GM23338 (cell line): ENCODE results near the gene DAGLB. TPM values are rescaled to one million over a fixed set of nuclear protein-coding genes. Genes with fewer than 3 reads are reported as not detected.

Experiments
- ATAC-seq: fragments of 200-7000 bp; cut with Tn5 transposase; 3 replicates; pipeline ENCODE4 v1.9.1; 2020
- DNase-seq: peaks from one replicate; pipeline ENCODE4 v3.0.0-alpha.2; 2015; ENCODE audit warnings: low spot score
- H2AFZ ChIP-seq: fragments of 200-600 bp; sonication (generic); 2 replicates; pipeline ENCODE4 v1.8.0; 2016; ENCODE audit warnings: antibody characterized with exemption, mild to moderate bottlenecking, moderate library complexity
- H3F3A ChIP-seq: fragments of 200-600 bp; sonication (generic); replicated peaks from 2 replicates; pipeline ENCODE4 v1.8.0; 2017; ENCODE audit warnings: antibody characterized with exemption, mixed run types, low read depth
- H3K27ac ChIP-seq: fragments of 200-600 bp; sonication (generic); 2 replicates; pipeline ENCODE4 v1.6.1; 2016; ENCODE audit warnings: low read depth
- H3K27me3 ChIP-seq: fragments of 200-600 bp; sonication (generic); 2 replicates; pipeline ENCODE4 v1.8.0; 2016; ENCODE audit warnings: mild to moderate bottlenecking, mixed run types, moderate library complexity; ENCODE audit not compliant: insufficient read depth
- H3K36me3 ChIP-seq: fragments of 200-600 bp; sonication (generic); 2 replicates; pipeline ENCODE4 v1.8.0; 2016; ENCODE audit warnings: mild to moderate bottlenecking; ENCODE audit not compliant: insufficient read depth
- H3K4me1 ChIP-seq: fragments of 200-600 bp; sonication (generic); 2 replicates; pipeline ENCODE4 v1.8.0; 2016; ENCODE audit warnings: mild to moderate bottlenecking, moderate library complexity; ENCODE audit not compliant: insufficient read depth
- H3K4me2 ChIP-seq: fragments of 200-600 bp; sonication (generic); 2 replicates; pipeline ENCODE4 v1.7.1; 2017; ENCODE audit warnings: mixed run types
- H3K4me3 ChIP-seq: fragments of 200-600 bp; sonication (generic); 2 replicates; pipeline ENCODE4 v1.6.1; 2016; ENCODE audit warnings: mixed run types
- H3K79me2 ChIP-seq: fragments of 200-600 bp; sonication (generic); replicated peaks from 2 replicates; pipeline ENCODE4 v1.8.0; 2017; ENCODE audit warnings: mild to moderate bottlenecking; ENCODE audit not compliant: insufficient read depth
- H3K9me2 ChIP-seq: fragments of 200-600 bp; sonication (generic); 2 replicates; pipeline ENCODE4 v1.8.0; 2017; ENCODE audit not compliant: insufficient read depth
- H4K20me1 ChIP-seq: fragments of 200-600 bp; sonication (generic); replicated peaks from 2 replicates; pipeline ENCODE4 v1.8.0; 2017; ENCODE audit warnings: mild to moderate bottlenecking; ENCODE audit not compliant: insufficient read depth
- H3K27ac Mint-ChIP-seq: 2 replicates; pipeline ENCODE4 v1.8.0; 2020; ENCODE audit warnings: inconsistent platforms, mild to moderate bottlenecking, moderate library complexity, mixed read lengths
- H3K27me3 Mint-ChIP-seq: 3 replicates; pipeline ENCODE4 v1.8.0; 2022; ENCODE audit warnings: low read depth, mild to moderate bottlenecking, moderate library complexity, mixed read lengths, inconsistent platforms; ENCODE audit not compliant: insufficient read depth, poor library complexity
- H3K36me3 Mint-ChIP-seq: 3 replicates; pipeline ENCODE4 v1.8.0; 2021; ENCODE audit warnings: low read depth, mild to moderate bottlenecking, inconsistent platforms, moderate library complexity, mixed read lengths
- H3K4me1 Mint-ChIP-seq: 3 replicates; pipeline ENCODE4 v1.8.0; 2020; ENCODE audit warnings: mild to moderate bottlenecking, inconsistent platforms, mixed read lengths
- H3K4me3 Mint-ChIP-seq: 3 replicates; pipeline ENCODE4 v1.8.0; 2021; ENCODE audit warnings: moderate library complexity, mild to moderate bottlenecking, inconsistent platforms, mixed read lengths
- H3K9me3 Mint-ChIP-seq: 3 replicates; pipeline ENCODE4 v1.8.0; 2020; ENCODE audit warnings: moderate library complexity, mild to moderate bottlenecking, inconsistent platforms, mixed read lengths
- CREB1 ChIP-seq: fragments of 250-450 bp; sonication (Bioruptor Pico); IDR thresholded peaks from 2 replicates; pipeline ENCODE4 v1.5.0; 2020; ENCODE audit warnings: low read depth, mild to moderate bottlenecking, moderate library complexity
- EZH2phosphoT487 ChIP-seq: fragments of 200-600 bp; sonication (generic); IDR thresholded peaks from one replicate; pipeline ENCODE4 v1.8.1; 2018; ENCODE audit warnings: antibody characterized with exemption; ENCODE audit not compliant: unreplicated experiment
- JUNB ChIP-seq: IDR thresholded peaks from one replicate; pipeline ENCODE4 v1.6.1; 2016; ENCODE audit warnings: antibody characterized with exemption; ENCODE audit not compliant: unreplicated experiment
- NANOG ChIP-seq: IDR thresholded peaks from 2 replicates; pipeline ENCODE4 v1.6.1; 2016; ENCODE audit warnings: antibody characterized with exemption, borderline replicate concordance
- POLR2AphosphoS5 ChIP-seq: IDR thresholded peaks from 2 replicates; pipeline ENCODE4 v1.6.1; 2016; ENCODE audit warnings: antibody characterized with exemption, low read depth
- ZNF114 ChIP-seq: fragments of 250-450 bp; sonication (Bioruptor Pico); IDR thresholded peaks from 2 replicates; pipeline ENCODE4 v1.5.0; 2020; ENCODE audit warnings: mild to moderate bottlenecking, moderate library complexity
- ZNF331 ChIP-seq: fragments of 250-450 bp; sonication (Bioruptor Pico); IDR thresholded peaks from 2 replicates; pipeline ENCODE4 v1.5.0; 2020; ENCODE audit warnings: low read depth, mild to moderate bottlenecking, moderate library complexity
- polyA plus RNA-seq: library from polyadenylated mRNA; unstranded; fragments of >200 nt; fragmentation: Nextera tagmentation; extraction: Ambion mirVana; gene quantifications from 2 replicates; pipeline ENCODE4 v1.2.1, GENCODE V29; 2016
- total RNA-seq: library from RNA; depleted of rRNA; stranded (reverse); fragments of >200 nt; shearing (Covaris generic); gene quantifications from 2 replicates; pipeline ENCODE4 v1.2.3, GENCODE V29; 2014
- TF ChIP-seq, protein P1 (sequence below), 2 experiments: fragments of 200-600 bp in 1 of 2; sonication (generic) in 1 of 2; conservative IDR thresholded peaks; 2 replicates each; pipeline versions ENCODE4 v1.5.1 to v1.6.1; 2016 to 2017; ENCODE audit warnings: antibody characterized with exemption in 2 of 2, low read depth in 2 of 2, mild to moderate bottlenecking in 2 of 2, moderate library complexity in 1 of 2
- TF ChIP-seq, protein P2 (sequence below): fragments of 250-450 bp; sonication (Bioruptor Pico); IDR thresholded peaks from 2 replicates; pipeline ENCODE4 v1.5.0; 2020; ENCODE audit warnings: mild to moderate bottlenecking, moderate library complexity
- TF ChIP-seq, protein P3 (sequence below): IDR thresholded peaks from 2 replicates; pipeline ENCODE4 v1.6.1; 2016; ENCODE audit warnings: antibody characterized with exemption

DAGLB gene
- total and polyA plus RNA-seq, 2 experiments from 2014 or later: 13.8 to 26.0 TPM

DNA sequence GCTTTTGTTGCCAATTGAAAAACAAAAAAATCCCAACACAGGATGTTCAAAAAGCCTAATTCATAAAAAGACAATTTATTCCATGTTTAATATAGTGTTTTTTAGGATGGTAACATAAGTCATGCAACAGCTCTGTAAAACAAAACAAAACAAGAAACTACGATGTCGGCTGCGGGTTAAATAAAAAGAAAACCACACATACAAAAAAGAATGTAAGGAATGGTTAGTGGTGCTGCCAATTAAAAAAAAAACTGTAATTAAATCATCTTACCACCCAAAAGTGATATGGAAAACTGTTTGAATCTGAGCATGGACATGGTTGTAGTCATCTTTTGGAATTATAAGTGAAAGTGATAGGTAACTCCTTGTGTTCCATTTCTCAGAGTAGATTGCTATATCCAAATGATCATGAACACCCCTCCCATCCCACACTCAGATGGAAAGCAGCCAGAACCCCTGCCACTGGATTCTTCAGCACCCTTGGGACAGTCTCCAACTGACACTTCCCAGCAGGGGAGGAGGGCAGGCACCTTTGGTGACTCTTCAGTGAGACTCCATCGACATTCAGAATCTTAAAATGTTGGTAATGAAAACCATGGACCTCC is 14.3 kb upstream of the DAGLB start:
- Mint-ChIP-seq H3K9me3 (peaks cover 17% of the 10 kb centered on the region), H3K4me1 (no peaks in the 10 kb centered on the region), H3K36me3 (peaks cover 46% of the 10 kb centered on the region), H3K27ac (no peak overlapping the region), H3K4me3 (no peak overlapping the region), H3K27me3 (peaks cover 3% of the 10 kb centered on the region)
- H3K4me3 ChIP-seq: no peak overlapping the region
- DNase-seq (no peak), ATAC-seq (no peak)
- no peak overlapping the region for H2AFZ ChIP-seq
- H4K20me1 ChIP-seq: no peaks in the 10 kb centered on the region; the same call in 1 of the 2 replicates
- H3K4me2 ChIP-seq: no peak overlapping the region
- H3K27me3 ChIP-seq: no peaks in the 10 kb centered on the region
- no peak for TF ChIP-seq JUNB
- TF ChIP-seq, protein P1, sequence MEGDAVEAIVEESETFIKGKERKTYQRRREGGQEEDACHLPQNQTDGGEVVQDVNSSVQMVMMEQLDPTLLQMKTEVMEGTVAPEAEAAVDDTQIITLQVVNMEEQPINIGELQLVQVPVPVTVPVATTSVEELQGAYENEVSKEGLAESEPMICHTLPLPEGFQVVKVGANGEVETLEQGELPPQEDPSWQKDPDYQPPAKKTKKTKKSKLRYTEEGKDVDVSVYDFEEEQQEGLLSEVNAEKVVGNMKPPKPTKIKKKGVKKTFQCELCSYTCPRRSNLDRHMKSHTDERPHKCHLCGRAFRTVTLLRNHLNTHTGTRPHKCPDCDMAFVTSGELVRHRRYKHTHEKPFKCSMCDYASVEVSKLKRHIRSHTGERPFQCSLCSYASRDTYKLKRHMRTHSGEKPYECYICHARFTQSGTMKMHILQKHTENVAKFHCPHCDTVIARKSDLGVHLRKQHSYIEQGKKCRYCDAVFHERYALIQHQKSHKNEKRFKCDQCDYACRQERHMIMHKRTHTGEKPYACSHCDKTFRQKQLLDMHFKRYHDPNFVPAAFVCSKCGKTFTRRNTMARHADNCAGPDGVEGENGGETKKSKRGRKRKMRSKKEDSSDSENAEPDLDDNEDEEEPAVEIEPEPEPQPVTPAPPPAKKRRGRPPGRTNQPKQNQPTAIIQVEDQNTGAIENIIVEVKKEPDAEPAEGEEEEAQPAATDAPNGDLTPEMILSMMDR (conservative IDR thresholded peaks at IDR 0.05; ENCODE audit: low read depth in 2 of 2): no peak
- H3K9me2 ChIP-seq: no peaks in the 10 kb centered on the region
- peaks cover 28% of the 10 kb centered on the region for H3K36me3 ChIP-seq
- no peaks in the 10 kb centered on the region for H3K4me1 ChIP-seq
- no peak overlapping the region for H3K27ac ChIP-seq
- 0 out of 2 replicates have a peak, but pooled peaks cover 3% of the 10 kb centered on the region for H3F3A ChIP-seq
- no peaks in the 10 kb centered on the region for H3K79me2 ChIP-seq

DNA sequence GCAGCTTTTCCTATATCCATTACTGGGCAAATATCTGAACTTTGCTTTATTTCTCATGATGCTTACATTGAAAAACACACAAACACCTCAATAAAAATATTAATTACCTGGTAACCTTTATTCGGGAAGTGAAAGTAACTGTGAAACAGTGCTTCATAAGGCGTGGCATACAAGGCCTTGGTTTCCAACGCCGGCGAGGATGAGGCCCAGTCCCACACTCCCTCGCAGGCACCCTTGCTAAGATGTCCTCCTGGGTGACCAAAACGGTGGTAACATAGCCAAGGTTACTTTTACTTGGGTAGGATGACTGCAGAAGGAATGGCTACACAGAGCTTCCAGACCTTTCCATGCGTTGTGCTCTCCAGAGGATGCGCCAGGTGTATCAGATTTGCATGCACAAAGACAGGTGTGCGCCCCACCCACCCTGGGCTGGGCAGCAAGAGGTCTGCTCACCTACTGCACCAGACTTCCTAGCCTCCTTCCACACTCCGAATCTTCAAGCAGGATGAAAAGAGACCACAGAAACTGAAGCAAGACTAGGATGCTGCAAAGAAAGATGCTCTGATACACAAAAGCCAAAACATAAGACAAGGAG is 13.3 kb upstream of the DAGLB start:
- ATAC-seq (no peak), DNase-seq (no peak)
- Histone ChIP-seq H3K36me3 (peaks cover 18% of the 10 kb centered on the region), H3K4me3 (no peak overlapping the region), H2AFZ (no peak overlapping the region), H3K4me1 (no peaks in the 10 kb centered on the region), H3K27me3 (no peaks in the 10 kb centered on the region), H3K4me2 (no peak overlapping the region), H3K9me2 (no peaks in the 10 kb centered on the region), H3K79me2 (no peaks in the 10 kb centered on the region), H4K20me1 (no peaks in the 10 kb centered on the region; the same call in 1 of the 2 replicates), H3F3A (0 out of 2 replicates have a peak, but pooled peaks cover 3% of the 10 kb centered on the region), H3K27ac (no peak overlapping the region)
- Mint-ChIP-seq H3K9me3 (peaks cover 8% of the 10 kb centered on the region), H3K27ac (no peak overlapping the region), H3K4me3 (no peak overlapping the region), H3K36me3 (peaks cover 36% of the 10 kb centered on the region), H3K27me3 (peaks cover 3% of the 10 kb centered on the region), H3K4me1 (no peaks in the 10 kb centered on the region)
- TF ChIP-seq CREB1 (CRISPR knock-in tag) (no peak), EZH2phosphoT487 (no peak), NANOG (no peak), POLR2AphosphoS5 (no peak), JUNB (no peak), ZNF331 (CRISPR knock-in tag) (no peak), ZNF114 (CRISPR knock-in tag) (no peak)
- TF ChIP-seq, protein P2, sequence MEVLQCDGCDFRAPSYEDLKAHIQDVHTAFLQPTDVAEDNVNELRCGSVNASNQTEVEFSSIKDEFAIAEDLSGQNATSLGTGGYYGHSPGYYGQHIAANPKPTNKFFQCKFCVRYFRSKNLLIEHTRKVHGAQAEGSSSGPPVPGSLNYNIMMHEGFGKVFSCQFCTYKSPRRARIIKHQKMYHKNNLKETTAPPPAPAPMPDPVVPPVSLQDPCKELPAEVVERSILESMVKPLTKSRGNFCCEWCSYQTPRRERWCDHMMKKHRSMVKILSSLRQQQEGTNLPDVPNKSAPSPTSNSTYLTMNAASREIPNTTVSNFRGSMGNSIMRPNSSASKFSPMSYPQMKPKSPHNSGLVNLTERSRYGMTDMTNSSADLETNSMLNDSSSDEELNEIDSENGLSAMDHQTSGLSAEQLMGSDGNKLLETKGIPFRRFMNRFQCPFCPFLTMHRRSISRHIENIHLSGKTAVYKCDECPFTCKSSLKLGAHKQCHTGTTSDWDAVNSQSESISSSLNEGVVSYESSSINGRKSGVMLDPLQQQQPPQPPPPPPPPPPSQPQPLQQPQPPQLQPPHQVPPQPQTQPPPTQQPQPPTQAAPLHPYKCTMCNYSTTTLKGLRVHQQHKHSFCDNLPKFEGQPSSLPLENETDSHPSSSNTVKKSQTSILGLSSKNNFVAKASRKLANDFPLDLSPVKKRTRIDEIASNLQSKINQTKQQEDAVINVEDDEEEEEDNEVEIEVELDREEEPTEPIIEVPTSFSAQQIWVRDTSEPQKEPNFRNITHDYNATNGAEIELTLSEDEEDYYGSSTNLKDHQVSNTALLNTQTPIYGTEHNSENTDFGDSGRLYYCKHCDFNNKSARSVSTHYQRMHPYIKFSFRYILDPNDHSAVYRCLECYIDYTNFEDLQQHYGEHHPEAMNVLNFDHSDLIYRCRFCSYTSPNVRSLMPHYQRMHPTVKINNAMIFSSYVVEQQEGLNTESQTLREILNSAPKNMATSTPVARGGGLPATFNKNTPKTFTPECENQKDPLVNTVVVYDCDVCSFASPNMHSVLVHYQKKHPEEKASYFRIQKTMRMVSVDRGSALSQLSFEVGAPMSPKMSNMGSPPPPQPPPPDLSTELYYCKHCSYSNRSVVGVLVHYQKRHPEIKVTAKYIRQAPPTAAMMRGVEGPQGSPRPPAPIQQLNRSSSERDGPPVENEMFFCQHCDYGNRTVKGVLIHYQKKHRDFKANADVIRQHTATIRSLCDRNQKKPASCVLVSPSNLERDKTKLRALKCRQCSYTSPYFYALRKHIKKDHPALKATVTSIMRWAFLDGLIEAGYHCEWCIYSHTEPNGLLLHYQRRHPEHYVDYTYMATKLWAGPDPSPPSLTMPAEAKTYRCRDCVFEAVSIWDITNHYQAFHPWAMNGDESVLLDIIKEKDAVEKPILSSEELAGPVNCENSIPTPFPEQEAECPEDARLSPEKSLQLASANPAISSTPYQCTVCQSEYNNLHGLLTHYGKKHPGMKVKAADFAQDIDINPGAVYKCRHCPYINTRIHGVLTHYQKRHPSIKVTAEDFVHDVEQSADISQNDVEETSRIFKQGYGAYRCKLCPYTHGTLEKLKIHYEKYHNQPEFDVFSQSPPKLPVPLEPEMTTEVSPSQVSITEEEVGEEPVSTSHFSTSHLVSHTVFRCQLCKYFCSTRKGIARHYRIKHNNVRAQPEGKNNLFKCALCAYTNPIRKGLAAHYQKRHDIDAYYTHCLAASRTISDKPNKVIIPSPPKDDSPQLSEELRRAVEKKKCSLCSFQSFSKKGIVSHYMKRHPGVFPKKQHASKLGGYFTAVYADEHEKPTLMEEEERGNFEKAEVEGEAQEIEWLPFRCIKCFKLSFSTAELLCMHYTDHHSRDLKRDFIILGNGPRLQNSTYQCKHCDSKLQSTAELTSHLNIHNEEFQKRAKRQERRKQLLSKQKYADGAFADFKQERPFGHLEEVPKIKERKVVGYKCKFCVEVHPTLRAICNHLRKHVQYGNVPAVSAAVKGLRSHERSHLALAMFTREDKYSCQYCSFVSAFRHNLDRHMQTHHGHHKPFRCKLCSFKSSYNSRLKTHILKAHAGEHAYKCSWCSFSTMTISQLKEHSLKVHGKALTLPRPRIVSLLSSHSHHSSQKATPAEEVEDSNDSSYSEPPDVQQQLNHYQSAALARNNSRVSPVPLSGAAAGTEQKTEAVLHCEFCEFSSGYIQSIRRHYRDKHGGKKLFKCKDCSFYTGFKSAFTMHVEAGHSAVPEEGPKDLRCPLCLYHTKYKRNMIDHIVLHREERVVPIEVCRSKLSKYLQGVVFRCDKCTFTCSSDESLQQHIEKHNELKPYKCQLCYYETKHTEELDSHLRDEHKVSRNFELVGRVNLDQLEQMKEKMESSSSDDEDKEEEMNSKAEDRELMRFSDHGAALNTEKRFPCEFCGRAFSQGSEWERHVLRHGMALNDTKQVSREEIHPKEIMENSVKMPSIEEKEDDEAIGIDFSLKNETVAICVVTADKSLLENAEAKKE (CRISPR knock-in tag): no peak
- TF ChIP-seq, protein P3, sequence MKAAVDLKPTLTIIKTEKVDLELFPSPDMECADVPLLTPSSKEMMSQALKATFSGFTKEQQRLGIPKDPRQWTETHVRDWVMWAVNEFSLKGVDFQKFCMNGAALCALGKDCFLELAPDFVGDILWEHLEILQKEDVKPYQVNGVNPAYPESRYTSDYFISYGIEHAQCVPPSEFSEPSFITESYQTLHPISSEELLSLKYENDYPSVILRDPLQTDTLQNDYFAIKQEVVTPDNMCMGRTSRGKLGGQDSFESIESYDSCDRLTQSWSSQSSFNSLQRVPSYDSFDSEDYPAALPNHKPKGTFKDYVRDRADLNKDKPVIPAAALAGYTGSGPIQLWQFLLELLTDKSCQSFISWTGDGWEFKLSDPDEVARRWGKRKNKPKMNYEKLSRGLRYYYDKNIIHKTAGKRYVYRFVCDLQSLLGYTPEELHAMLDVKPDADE: no peak
